Neuronal stem cell (in vitro differentiated cells): ENCODE measurements around the gene SLC7A4.
A peak's percentile ranks its signal among the peaks of the same experiment; 100 is the strongest.

ENCODE experiments used
- DNase-seq: peaks from one replicate; pipeline ENCODE4 v3.0.0-alpha.2; 2013; ENCODE audit warnings: low spot score
- H2AFZ ChIP-seq: one replicate; pipeline ENCODE4 v1.6.1; 2013; ENCODE audit warnings: mild to moderate bottlenecking, low read length, inconsistent platforms
- H2AK5ac ChIP-seq: 2 replicates; pipeline ENCODE4 v1.6.1; 2013; ENCODE audit warnings: low read depth, mild to moderate bottlenecking, inconsistent platforms, low read length, moderate library complexity, mixed read lengths
- H2BK120ac ChIP-seq: 2 replicates; pipeline ENCODE4 v1.6.1; 2013; ENCODE audit warnings: low read depth, mild to moderate bottlenecking, inconsistent platforms, low read length, moderate library complexity, mixed read lengths
- H2BK12ac ChIP-seq: one replicate; pipeline ENCODE4 v1.6.1; 2013; ENCODE audit warnings: low read length, inconsistent platforms
- H2BK15ac ChIP-seq: 2 replicates; pipeline ENCODE4 v1.6.1; 2013; ENCODE audit warnings: mild to moderate bottlenecking, low read length, inconsistent platforms, mixed read lengths
- H2BK5ac ChIP-seq: one replicate; pipeline ENCODE4 v1.6.1; 2013; ENCODE audit warnings: inconsistent platforms, mild to moderate bottlenecking, low read length, moderate library complexity
- H3K14ac ChIP-seq: one replicate; pipeline ENCODE4 v1.6.1; 2013; ENCODE audit warnings: low read length, inconsistent platforms
- H3K18ac ChIP-seq: 2 replicates; pipeline ENCODE4 v1.6.1; 2013; ENCODE audit warnings: low read length, inconsistent platforms
- H3K23ac ChIP-seq: 2 replicates; pipeline ENCODE4 v1.6.1; 2013; ENCODE audit warnings: low read depth, mild to moderate bottlenecking, mixed read lengths, low read length, inconsistent platforms; ENCODE audit not compliant: poor library complexity
- H3K27ac ChIP-seq: replicated peaks from 3 replicates; pipeline ENCODE4 v1.5.1; 2013; ENCODE audit warnings: low read length, inconsistent platforms
- H3K27me3 ChIP-seq, 3 experiments: 2 replicates each; pipeline ENCODE4 v1.6.1; 2013; ENCODE audit warnings: low read length in 3 of 3, mild to moderate bottlenecking in 2 of 3, inconsistent platforms in 1 of 3, low read depth in 1 of 3, mixed read lengths in 1 of 3, moderate library complexity in 1 of 3; ENCODE audit not compliant: control insufficient read depth in 3 of 3, insufficient read depth in 3 of 3
- H3K36me3 ChIP-seq, 2 donors: replicated peaks in 1 of 2; 2 replicates each; pipeline ENCODE4 v1.6.1; 2013; ENCODE audit warnings: low read length in 2 of 2; ENCODE audit not compliant: control insufficient read depth in 2 of 2, insufficient read depth in 2 of 2
- H3K4ac ChIP-seq: 2 replicates; pipeline ENCODE4 v1.6.1; 2013; ENCODE audit warnings: inconsistent platforms, mild to moderate bottlenecking, low read length, moderate library complexity
- H3K4me1 ChIP-seq, 2 donors: 1 replicate in 1 of 2; 2 replicates in 1 of 2; pipeline ENCODE4 v1.6.1; 2013; ENCODE audit warnings: low read length in 2 of 2, low read depth in 1 of 2; ENCODE audit not compliant: control insufficient read depth in 2 of 2, insufficient read depth in 1 of 2
- H3K4me2 ChIP-seq: one replicate; pipeline ENCODE4 v1.6.1; 2013; ENCODE audit warnings: mild to moderate bottlenecking, low read length, inconsistent platforms; ENCODE audit not compliant: insufficient read depth, poor library complexity, severe bottlenecking
- H3K4me3 ChIP-seq, 2 donors: 2 replicates each; pipeline ENCODE4 v1.5.1; 2013; ENCODE audit warnings: low read length in 2 of 2, mild to moderate bottlenecking in 2 of 2, inconsistent platforms in 1 of 2, moderate library complexity in 1 of 2
- H3K79me1 ChIP-seq: one replicate; pipeline ENCODE4 v1.6.1; 2013; ENCODE audit warnings: low read depth, mild to moderate bottlenecking, inconsistent platforms, low read length, moderate library complexity
- H3K9ac ChIP-seq: one replicate; pipeline ENCODE4 v1.6.1; 2013; ENCODE audit warnings: mild to moderate bottlenecking, low read depth, low read length, inconsistent platforms; ENCODE audit not compliant: poor library complexity
- H3K9me3 ChIP-seq, 2 donors: replicated peaks in 1 of 2; 2 replicates each; pipeline versions ENCODE3 to v1.6.1; 2013; ENCODE audit warnings: low read length in 2 of 2, mild to moderate bottlenecking in 2 of 2, inconsistent platforms in 1 of 2, low read depth in 1 of 2, mixed read lengths in 1 of 2, moderate library complexity in 1 of 2; ENCODE audit not compliant: control insufficient read depth in 2 of 2, insufficient read depth in 1 of 2
- H4K8ac ChIP-seq: one replicate; pipeline ENCODE4 v1.6.1; 2013; ENCODE audit warnings: low read depth, mild to moderate bottlenecking, inconsistent platforms, low read length, moderate library complexity
- H4K91ac ChIP-seq: one replicate; pipeline ENCODE4 v1.6.1; 2013; ENCODE audit warnings: low read length, low read depth, mild to moderate bottlenecking, inconsistent platforms; ENCODE audit not compliant: poor library complexity
- WGBS, 2 donors: extraction: QIAGEN DNeasy Blood & Tissue Kit; methylation state at CpG; one replicate each; pipeline ENCODE4 v1.1.7; 2013; ENCODE audit warnings: missing lambda C conversion rate in 2 of 2, mixed read lengths in 1 of 2; ENCODE audit not compliant: insufficient read length in 2 of 2, insufficient replicate concordance in 1 of 2; ENCODE audit errors: extremely low coverage in 2 of 2; 5-methylcytosine and 5-hydroxymethylcytosine counted together

The SLC7A4 gene

GRCh38 chr22:21033895-21034294 is 1.5 kb upstream of the SLC7A4 start:
- no peak overlapping the region for H2BK120ac ChIP-seq
- H2BK12ac ChIP-seq, result no peak overlapping the region
- no peak overlapping the region for H3K4me2 ChIP-seq
- H2BK5ac ChIP-seq, result no peak overlapping the region
- peaks cover 1% of the 10 kb centered on the region for H3K79me1 ChIP-seq
- DNase-seq, result no peak
- no peak overlapping the region for H4K8ac ChIP-seq
- no peaks in the 10 kb centered on the region for H3K36me3 ChIP-seq
- no peak overlapping the region for H3K14ac ChIP-seq
- H2AFZ ChIP-seq, result no peak overlapping the region
- no peak overlapping the region for H2AK5ac ChIP-seq
- WGBS, 2 donors, result no CpG with 5 or more reads among the region's 3 CpGs
- no peak overlapping the region for H3K18ac ChIP-seq
- no peak overlapping the region for H3K23ac ChIP-seq
- H3K4me3 ChIP-seq, result no peak overlapping the region
- H3K4ac ChIP-seq, result no peak overlapping the region
- no peak overlapping the region for H3K27ac ChIP-seq
- peaks cover 6 to 18% of the 10 kb centered on the region in 2 donors for H3K4me1 ChIP-seq
- no peak overlapping the region for H3K9ac ChIP-seq
- H3K9me3 ChIP-seq, result peaks cover 0 to 2% of the 10 kb centered on the region in 2 donors
- peaks cover 0 to 51% (median 18%) of the 10 kb centered on the region in 3 experiments for H3K27me3 ChIP-seq
- no peak overlapping the region for H2BK15ac ChIP-seq
- no peak overlapping the region for H4K91ac ChIP-seq

GRCh38 chr22:21032868-21033688 is 717 bp upstream of the SLC7A4 start:
- H3K4me3 ChIP-seq, result peak overlapping the region in 1 of 2 donors; percentile 68
- peaks cover 0 to 2% of the 10 kb centered on the region in 2 donors for H3K9me3 ChIP-seq
- H3K36me3 ChIP-seq, result no peaks in the 10 kb centered on the region
- peak overlapping the region; percentile 87 for H2AFZ ChIP-seq
- no peak overlapping the region for H3K14ac ChIP-seq
- no peak overlapping the region for H3K27ac ChIP-seq
- H2BK120ac ChIP-seq, result no peak overlapping the region
- H4K91ac ChIP-seq, result no peak overlapping the region
- no peak overlapping the region for H2BK12ac ChIP-seq
- no CpG with 5 or more reads among the region's 12 CpGs for WGBS, 2 donors
- H3K27me3 ChIP-seq, result peaks cover 0 to 52% (median 18%) of the 10 kb centered on the region in 3 experiments
- H3K9ac ChIP-seq, result no peak overlapping the region
- H2BK15ac ChIP-seq, result no peak overlapping the region
- H2AK5ac ChIP-seq, result no peak overlapping the region
- peak overlapping the region; percentile 96 for H3K18ac ChIP-seq
- no peak overlapping the region for H4K8ac ChIP-seq
- peaks cover 6 to 18% of the 10 kb centered on the region in 2 donors for H3K4me1 ChIP-seq
- H3K79me1 ChIP-seq, result peaks cover 1% of the 10 kb centered on the region
- peak overlapping the region; percentile 89 for H3K23ac ChIP-seq
- peak overlapping the region; percentile 61 for H2BK5ac ChIP-seq
- H3K4ac ChIP-seq, result no peak overlapping the region
- H3K4me2 ChIP-seq, result peak overlapping the region; percentile 79
- DNase-seq, result peak; percentile 26

- Histone ChIP-seq H2BK15ac (peak overlapping the region; percentile 86), H2BK120ac (no peak overlapping the region), H3K4me3 (no peak overlapping the region), H2BK12ac (peak overlapping the region; percentile 78), H3K36me3 (no peaks in the 10 kb centered on the region), H3K23ac (peak overlapping the region; percentile 89), H3K18ac (peak overlapping the region; percentile 96), H4K91ac (no peak overlapping the region), H3K9me3 (peaks cover 0 to 2% of the 10 kb centered on the region in 2 donors), H4K8ac (no peak overlapping the region), H3K4me1 (peaks cover 6 to 18% of the 10 kb centered on the region in 2 donors), H2BK5ac (peak overlapping the region; percentile 77), H3K4me2 (peak overlapping the region; percentile 79), H3K27me3 (peaks cover 0 to 51% (median 18%) of the 10 kb centered on the region in 3 experiments), H2AFZ (no peak overlapping the region), H3K14ac (peak overlapping the region; percentile 47), H3K27ac (no peak overlapping the region), H3K9ac (peak overlapping the region; percentile 75), H2AK5ac (peak overlapping the region; percentile 43), H3K4ac (peak overlapping the region; percentile 56), H3K79me1 (peaks cover 1% of the 10 kb centered on the region)
- WGBS, 2 donors, result no CpG with 5 or more reads among the region's 18 CpGs
- DNase-seq, result no peak
Observed at GRCh38 chr22:21031545-21032036, 770 bp downstream of the SLC7A4 start.
